ENCODE measurements around the gene B3GNT9.

The B3GNT9 gene

GRCh38 chr16:67176662-67177061 lies 25.9 kb upstream of the B3GNT9 start:
- no peak for DNase-seq (ENCODE audit: low read depth, low spot score)
- TF ChIP-seq CTCF (IDR thresholded peaks at IDR 0.05; ENCODE audit: low read depth, low read length): no peak
- in situ Hi-C loops (cut with HindIII; ENCODE audit: low sequenced_read_pairs): no loop called here

DNA sequence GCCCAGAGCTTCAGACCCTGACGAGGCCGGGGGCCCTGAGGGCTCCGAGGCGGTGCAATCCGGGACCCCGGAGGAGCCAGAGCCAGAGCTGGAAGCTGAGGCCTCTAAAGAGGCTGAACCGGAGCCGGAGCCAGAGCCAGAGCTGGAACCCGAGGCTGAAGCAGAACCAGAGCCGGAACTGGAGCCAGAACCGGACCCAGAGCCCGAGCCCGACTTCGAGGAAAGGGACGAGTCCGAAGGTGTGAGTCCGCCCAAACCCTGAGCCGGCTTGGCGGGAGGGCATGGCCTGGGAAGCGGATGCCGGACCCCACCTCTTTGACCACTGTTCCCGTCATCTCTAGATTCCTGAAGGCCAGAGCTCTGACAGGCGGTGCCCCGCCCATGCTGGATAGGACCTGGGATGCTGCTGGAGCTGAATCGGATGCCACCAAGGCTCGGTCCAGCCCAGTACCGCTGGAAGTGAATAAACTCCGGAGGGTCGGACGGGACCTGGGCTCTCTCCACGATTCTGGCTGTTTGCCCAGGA lies 24.0 kb upstream of the B3GNT9 start:
- TF ChIP-seq CTCF (IDR thresholded peaks at IDR 0.05; ENCODE audit: low read depth, low read length): no peak
- H3K4me3 ChIP-seq (ENCODE audit: low read depth, low read length): peak overlapping the region; percentile 30
- in situ Hi-C loops (cut with HindIII; ENCODE audit: low sequenced_read_pairs): no loop called here
- no peak for DNase-seq (ENCODE audit: low read depth, low spot score)

More at GRCh38 chr16:67176662-67177061, 25.9 kb upstream of the B3GNT9 start:
- H3K4me3 ChIP-seq (ENCODE audit: low read depth, low read length): no peak overlapping the region

GRCh38 chr16:67173808-67174705 lies 23.3 kb upstream of the B3GNT9 start:
- in situ Hi-C loops (cut with HindIII; ENCODE audit: low sequenced_read_pairs): no loop called here

GRCh38 chr16:67173323-67173722 lies 22.5 kb upstream of the B3GNT9 start:
- in situ Hi-C loops (cut with HindIII; ENCODE audit: low sequenced_read_pairs): no loop called here
- no peak for DNase-seq (ENCODE audit: low read depth, low spot score)
- no peak overlapping the region for H3K4me3 ChIP-seq (ENCODE audit: low read depth, low read length)
- TF ChIP-seq CTCF (IDR thresholded peaks at IDR 0.05; ENCODE audit: low read depth, low read length): no peak

More at GRCh38 chr16:67173808-67174705, 23.3 kb upstream of the B3GNT9 start:
- H3K4me3 ChIP-seq (ENCODE audit: low read depth, low read length): peak overlapping the region; percentile 30
- peak; percentile 82 for DNase-seq (ENCODE audit: low read depth, low spot score)
- peak; percentile 29 for TF ChIP-seq CTCF (IDR thresholded peaks at IDR 0.05; ENCODE audit: low read depth, low read length)

DNA sequence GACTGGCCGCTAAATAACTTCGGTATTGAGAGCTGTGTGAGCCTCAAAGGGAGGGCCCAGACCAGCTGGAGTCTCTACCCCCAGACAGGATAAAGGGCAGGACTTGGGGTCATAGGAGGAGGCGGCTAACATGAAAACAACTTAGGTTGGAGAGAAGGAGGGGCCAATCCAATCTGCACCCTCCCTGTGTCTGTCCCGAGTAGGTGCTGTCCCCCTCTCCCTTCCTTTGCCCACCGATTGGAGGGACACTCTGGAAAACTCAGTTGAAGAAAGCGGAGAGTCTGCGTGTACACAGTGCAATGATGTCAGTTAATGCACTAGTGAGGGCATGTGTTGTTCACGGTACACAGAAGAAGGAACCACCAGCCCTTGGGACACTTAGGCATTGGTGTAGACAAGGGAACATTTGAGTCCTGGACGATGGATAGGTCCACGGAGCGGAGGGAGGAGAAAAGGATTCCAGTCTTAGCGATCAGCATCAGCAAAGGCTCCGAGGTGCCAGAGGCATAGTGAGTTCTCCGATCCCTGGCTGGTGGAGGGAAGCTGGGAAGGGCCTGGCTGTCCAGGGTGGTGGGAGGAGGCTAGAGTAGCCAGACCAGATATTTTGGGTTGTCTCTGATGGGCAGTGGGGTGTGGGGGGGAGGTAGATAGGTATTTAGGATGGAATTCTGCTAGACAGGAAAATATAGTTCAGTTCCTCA lies 20.3 kb upstream of the B3GNT9 start:
- in situ Hi-C loops (cut with HindIII; ENCODE audit: low sequenced_read_pairs): no loop called here
- peak overlapping the region; percentile 46 for H3K4me3 ChIP-seq (ENCODE audit: low read depth, low read length)
- no peak for TF ChIP-seq CTCF (IDR thresholded peaks at IDR 0.05; ENCODE audit: low read depth, low read length)
- DNase-seq (ENCODE audit: low read depth, low spot score): no peak

- H3K4me3 ChIP-seq (ENCODE audit: low read depth, low read length): peak within 1 kb of the TSS; percentile 46
- TF ChIP-seq CTCF (IDR thresholded peaks at IDR 0.05; ENCODE audit: low read depth, low read length): no peak
- peak; percentile 86 for DNase-seq (ENCODE audit: low read depth, low spot score)
- in situ Hi-C loops (cut with HindIII; ENCODE audit: low sequenced_read_pairs): no loop called here
Measured at GRCh38 chr16:67170168-67170948, 19.6 kb upstream of the B3GNT9 start, which contains the start of gene NOL3. TSS of gene NOL3 (plus strand) at chr16:67170538.
